Tongue (tissue), 2 donors: Measurements from ENCODE around the gene ATP6AP1. TPM values are rescaled to one million over a fixed set of nuclear protein-coding genes. Genes with fewer than 3 reads are reported as not detected.

ENCODE experiments used
- DNase-seq: peaks from one replicate; pipeline ENCODE4 v3.0.0-alpha.2; 2015
- total RNA-seq: library from RNA; depleted of rRNA; stranded (reverse); fragments of >200 nt; gene quantifications from one replicate; pipeline ENCODE4 v1.2.3, GENCODE V29; 2014

Gene ATP6AP1
- total RNA-seq, 1 donor from 2014 or later = 81.8 TPM

GRCh38 chrX:154430916-154431315 lies 2.4 kb downstream of the ATP6AP1 start:
- DNase-seq = no peak

DNA sequence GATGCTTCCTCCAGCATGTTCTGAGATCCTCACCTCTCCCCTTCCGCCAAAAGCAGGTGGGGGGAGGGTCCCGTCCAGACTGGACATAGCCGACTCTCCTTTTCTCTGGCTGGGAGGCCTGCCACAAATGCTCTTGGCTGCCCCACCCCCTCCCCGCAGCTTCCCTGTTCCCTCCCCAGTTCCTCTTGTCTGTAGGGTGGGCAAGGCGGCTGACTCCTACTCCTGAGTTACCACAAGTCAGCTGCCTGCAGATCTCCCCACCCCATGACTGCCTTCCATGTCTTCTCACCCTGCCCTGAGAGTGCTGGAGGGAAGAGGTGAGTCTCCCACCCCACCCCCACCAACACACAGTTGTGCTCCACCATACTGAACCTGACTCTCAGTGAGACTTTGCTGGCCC lies 2.9 kb downstream of the ATP6AP1 start:
- DNase-seq = no peak

- no peak for DNase-seq
Measured at GRCh38 chrX:154432210-154432609, 3.7 kb downstream of the ATP6AP1 start.

GRCh38 chrX:154433605-154434004 lies 5.1 kb downstream of the ATP6AP1 start:
- no peak for DNase-seq

- DNase-seq = no peak
Measured at GRCh38 chrX:154434394-154435168, 6.1 kb downstream of the ATP6AP1 start.

DNA sequence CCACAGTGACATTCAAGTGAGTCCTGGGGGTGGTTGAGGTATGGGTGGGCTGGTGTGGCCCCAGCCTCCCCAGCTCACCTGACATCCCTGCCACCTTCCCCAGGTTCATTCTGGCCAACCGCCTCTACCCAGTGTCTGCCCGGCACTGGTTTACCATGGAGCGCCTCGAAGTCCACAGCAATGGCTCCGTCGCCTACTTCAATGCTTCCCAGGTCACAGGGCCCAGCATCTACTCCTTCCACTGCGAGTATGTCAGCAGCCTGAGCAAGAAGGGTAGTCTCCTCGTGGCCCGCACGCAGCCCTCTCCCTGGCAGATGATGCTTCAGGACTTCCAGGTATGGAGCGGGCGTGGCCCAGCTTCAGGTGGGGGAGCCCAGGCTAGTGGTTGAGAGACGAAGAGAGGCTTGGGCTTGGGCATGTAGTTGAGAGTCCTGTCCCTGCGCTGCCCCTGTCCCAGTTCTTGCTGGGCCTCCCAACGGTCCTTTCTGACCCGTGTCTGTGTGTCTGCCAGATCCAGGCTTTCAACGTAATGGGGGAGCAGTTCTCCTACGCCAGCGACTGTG lies 6.8 kb downstream of the ATP6AP1 start:
- no peak for DNase-seq

DNA sequence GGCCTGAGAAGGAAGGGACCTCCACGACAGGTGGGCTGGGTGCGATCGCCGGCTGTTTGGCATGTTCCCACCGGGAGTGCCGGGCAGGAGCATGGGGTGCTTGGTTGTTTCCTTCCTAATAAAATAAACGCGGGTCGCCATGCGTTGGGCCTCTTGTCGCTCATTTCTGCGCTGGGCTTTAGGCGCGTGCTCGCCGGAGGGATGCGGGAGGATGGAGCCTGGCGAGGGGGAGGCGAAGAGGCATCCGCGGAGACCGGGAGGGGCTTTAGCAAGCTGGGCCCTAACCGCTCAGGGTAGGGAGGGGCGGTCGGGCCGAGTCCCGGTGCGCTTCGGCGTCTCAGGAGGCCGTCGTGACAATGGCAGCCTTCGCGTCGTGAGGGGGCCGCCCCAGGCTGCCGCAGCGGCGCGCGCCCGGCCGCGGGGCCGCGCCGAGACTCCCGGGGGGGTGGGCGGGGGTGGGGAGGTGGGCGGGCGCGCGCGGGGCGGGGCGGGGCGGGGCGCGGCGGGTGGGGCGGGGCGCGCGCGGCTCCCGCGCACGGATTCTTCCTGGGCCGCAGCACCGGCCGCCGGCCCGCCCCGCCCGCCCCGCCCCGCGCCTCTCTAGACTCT lies 8.0 kb downstream of the ATP6AP1 start:
- peak; percentile 40 for DNase-seq

DNA sequence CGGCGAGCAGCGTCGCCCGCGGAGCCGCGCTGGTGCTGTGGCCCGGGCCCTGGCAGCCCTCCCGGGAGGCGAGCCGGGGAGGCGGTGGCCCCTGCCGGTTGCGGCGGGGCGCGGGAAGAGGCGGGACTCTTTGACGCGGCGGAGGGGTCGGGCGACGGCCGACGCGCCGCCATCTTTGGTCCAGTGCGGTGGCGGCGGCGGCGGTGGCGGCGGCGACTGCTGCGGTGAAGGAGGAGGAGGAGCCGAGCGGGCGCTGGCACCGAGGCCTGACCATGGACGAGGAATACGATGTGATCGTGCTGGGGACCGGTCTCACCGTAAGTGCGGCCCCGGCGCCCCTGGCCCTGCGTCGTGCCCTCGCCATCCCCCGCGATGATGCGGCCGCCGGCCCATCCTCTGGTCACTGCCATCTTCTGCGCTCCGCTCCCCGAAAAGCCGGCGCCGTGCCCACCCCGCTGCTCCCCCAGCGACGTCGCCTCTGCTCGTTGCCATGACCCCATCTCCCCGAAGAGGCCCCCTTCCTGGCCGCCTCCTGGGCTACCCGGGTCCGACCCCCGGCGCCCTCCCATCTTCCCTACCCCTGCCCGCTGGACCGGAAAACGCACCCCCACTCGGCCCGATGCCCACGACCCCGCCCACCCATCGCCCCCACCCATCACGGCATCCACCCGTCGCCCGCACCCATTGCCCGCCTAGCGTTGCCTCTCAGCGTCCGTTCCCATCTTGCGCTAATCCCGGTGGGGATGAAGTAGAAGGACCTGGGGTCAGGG lies 8.7 kb downstream of the ATP6AP1 start, which contains the start of gene GDI1:
Gene GDI1 (plus strand): TSS at position 172 of the 770 bp plus-strand sequence. CDS start 101 bp downstream, at position 273.
- peak; percentile 46 for DNase-seq

DNA sequence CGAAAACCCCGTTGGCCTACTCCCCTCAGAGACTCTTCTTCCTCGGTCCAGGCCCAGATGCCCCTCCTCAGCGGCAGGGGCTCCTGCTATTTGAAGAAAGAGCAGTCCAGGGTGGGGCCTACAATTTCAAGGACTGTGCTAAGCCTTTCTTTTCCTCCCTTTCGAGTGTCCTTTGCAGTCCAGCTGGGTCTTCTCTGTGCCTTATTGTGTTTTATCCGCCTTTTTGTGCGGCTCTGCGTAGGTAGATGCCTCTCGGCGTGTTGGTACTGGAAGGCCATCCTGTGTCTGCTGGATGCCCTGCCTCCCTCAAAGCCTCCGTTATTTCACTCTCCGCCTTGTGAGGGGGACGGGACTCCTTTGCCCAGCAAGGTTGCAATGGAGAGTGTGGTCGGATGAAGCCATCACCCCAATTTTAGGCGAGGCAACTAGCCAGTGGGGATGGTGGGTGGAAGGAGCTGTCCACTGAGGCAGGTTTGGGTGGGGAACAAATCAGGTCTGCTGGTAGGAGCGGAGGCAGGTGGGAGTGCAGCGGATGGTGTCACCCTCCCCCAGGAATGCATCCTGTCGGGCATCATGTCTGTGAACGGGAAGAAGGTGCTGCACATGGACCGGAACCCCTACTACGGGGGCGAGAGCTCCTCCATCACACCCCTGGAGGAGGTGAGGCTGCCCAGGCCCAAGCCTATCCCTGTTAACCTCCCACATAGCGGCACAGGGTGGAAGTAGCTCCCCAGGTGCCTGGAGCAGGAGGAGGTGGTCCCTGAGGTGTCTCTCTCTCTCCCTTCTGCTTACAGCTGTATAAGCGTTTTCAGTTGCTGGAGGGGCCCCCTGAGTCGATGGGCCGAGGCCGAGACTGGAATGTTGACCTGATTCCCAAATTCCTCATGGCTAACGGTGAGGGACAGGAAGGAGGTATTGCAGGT lies 9.8 kb downstream of the ATP6AP1 start:
- DNase-seq = no peak

DNA sequence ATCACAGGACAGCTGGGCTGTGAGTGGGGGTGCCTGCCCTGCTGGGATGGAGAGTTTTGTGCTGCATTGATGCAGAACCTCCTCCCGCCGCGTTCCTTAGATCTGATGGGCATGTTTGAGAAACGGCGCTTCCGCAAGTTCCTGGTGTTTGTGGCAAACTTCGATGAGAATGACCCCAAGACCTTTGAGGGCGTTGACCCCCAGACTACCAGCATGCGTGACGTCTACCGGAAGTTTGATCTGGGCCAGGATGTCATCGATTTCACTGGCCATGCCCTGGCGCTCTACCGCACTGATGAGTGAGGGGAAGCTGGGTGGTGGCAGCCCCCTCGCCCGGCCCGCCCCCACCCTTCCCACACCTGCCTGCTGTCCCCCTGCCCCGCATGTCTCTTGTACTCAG lies 11.4 kb downstream of the ATP6AP1 start:
- DNase-seq = no peak

DNA sequence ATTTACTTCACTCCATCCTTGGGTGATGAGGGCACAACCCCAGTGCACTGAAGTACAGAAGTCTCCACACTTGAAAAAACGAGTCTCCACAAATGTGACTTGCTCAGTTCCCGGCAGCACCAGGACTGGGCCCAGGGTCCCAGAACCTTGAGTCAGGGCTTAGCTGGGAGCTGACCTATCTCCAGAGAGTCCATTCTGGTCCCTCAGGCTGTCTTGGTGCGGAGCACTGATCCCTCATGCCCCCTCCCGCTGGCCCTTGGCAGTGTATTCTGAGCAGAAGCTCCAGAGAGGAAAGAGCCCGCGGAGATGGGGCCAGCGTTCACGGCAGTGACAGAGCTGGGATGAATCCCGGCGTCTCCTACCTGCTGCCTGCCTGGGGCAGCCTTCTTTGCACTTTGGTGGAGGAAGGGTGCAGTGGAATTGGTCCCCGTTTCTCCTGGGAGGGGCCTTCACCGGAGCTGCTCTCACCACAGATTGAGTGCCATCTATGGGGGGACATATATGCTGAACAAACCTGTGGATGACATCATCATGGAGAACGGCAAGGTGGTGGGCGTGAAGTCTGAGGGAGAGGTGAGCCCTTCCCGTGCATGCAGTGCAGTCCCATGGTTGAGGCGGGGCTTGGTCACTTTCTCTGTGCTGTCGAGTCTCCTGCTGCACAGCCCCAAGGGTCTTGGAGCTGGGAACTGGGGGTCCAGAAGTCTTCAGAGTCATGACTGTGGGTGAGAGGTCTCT lies 12.3 kb downstream of the ATP6AP1 start:
- no peak for DNase-seq

- DNase-seq = no peak
Measured at GRCh38 chrX:154441564-154441963, 13.1 kb downstream of the ATP6AP1 start.

DNA sequence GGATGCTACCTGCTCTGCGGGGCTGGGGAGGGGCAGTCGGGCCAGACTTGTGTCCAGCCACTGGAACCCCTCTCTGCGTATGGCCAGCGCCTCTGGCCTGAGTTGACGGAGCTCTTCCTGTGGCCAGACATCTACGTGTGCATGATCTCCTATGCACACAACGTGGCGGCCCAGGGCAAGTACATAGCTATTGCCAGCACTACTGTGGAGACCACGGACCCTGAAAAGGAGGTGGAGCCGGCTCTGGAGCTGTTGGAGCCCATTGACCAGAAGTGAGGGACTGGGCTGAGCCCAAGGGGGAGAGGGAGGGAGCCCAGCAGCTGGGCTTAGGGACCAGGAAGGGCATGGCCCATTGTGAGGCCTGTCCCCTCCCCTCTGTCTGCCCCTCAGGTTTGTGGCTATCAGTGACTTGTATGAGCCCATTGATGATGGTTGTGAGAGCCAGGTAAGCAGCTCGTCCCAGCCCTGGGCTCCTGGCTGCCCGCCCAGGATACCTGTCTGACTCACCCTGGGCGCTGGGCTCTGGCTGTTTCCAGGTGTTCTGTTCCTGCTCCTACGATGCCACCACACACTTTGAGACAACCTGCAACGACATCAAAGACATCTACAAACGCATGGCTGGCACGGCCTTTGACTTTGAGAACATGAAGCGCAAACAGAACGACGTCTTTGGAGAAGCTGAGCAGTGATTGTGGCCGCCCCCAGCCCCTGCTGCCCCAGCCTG lies 13.7 kb downstream of the ATP6AP1 start:
- DNase-seq = no peak

- DNase-seq = no peak
Measured at GRCh38 chrX:154443479-154443910, 15.0 kb downstream of the ATP6AP1 start.

GRCh38 chrX:154443992-154444754 lies 15.7 kb downstream of the ATP6AP1 start, which contains the start of gene FAM50A:
Gene FAM50A (plus strand): TSS chrX:154444141. CDS start chrX:154444236, 95 bp downstream.
- DNase-seq = peak; percentile 86

DNA sequence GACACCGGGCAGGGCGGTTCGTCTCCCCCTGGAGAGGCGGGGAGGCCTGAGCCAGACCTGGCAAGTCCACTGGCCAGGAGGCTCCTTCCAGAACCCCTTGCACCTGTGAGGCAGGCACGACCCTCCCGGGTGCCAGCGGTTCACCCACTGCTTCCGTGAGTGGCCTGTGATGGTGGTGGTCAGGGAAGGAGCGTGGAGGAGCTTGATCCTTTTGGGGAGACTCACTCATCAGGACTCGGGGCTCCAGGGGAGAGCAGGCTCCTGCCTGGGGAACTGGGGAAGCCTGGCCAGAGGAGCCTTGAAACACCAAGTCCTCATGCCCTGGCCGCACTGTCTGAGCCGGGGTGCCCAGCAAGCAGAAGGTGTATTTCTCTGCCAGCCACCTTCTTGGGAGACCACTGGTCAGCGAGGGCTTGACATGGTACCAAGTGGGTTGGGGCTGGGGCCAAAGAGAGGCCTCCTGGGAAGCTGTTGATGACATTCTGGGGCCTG lies 16.3 kb downstream of the ATP6AP1 start:
- no peak for DNase-seq

GRCh38 chrX:154445776-154446175 lies 17.3 kb downstream of the ATP6AP1 start:
- no peak for DNase-seq

GRCh38 chrX:154446430-154446829 lies 18.0 kb downstream of the ATP6AP1 start:
- DNase-seq = no peak

DNA sequence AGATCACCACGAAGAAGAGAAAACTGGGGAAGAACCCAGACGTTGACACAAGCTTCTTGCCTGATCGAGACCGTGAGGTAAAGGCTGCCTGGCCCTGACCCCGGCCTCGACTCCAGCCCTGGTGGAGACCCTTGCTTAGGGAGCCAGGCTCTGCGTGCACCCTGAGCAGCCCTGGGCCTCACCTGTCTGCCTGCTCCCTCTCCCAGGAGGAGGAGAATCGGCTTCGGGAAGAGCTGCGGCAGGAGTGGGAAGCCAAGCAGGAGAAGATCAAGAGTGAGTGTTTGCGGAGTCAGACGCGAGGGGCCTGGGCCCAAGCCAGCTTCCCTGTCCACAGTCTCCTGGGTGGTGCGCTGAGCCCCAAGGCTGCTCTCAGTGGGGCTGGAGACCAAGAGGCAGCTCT lies 20.0 kb downstream of the ATP6AP1 start:
- no peak for DNase-seq
